Heart right ventricle (tissue), 16 donors: ENCODE results near the gene RAB6B. TPM values are rescaled to one million over a fixed set of nuclear protein-coding genes. Genes with fewer than 3 reads are reported as not detected.
A peak's percentile ranks its signal among the peaks of the same experiment; 100 is the strongest.

ENCODE experiments used
- ATAC-seq, 8 donors: fragments of 200-7000 bp; cut with Tn5 transposase; one replicate each; pipeline ENCODE4 v1.9.1; 2020; ENCODE audit warnings: mild to moderate bottlenecking in 8 of 8, moderate library complexity in 8 of 8, moderate number of reproducible peaks in 1 of 8
- DNase-seq, 2 donors: peaks; one replicate each; pipeline ENCODE4 v3.0.0-alpha.2; 2020
- H3K27ac ChIP-seq, 10 donors: fragments of 200-600 bp; sonication (generic) in 2 of 10; one replicate each; pipeline versions ENCODE4 v1.5.0 to v1.8.0; 2020 to 2022; ENCODE audit warnings: mild to moderate bottlenecking in 3 of 10
- H3K27me3 ChIP-seq, 7 donors: fragments of 200-600 bp; one replicate each; pipeline ENCODE4 v1.8.0; 2021 to 2022; ENCODE audit warnings: mild to moderate bottlenecking in 2 of 7
- H3K36me3 ChIP-seq, 9 donors: fragments of 200-600 bp; sonication (generic) in 1 of 9; one replicate each; pipeline versions ENCODE4 v1.5.0 to v1.8.0; 2020 to 2022; ENCODE audit warnings: mild to moderate bottlenecking in 2 of 9
- H3K4me1 ChIP-seq, 9 donors: fragments of 200-600 bp; sonication (generic) in 1 of 9; one replicate each; pipeline versions ENCODE4 v1.5.0 to v1.8.0; 2020 to 2022; ENCODE audit warnings: mild to moderate bottlenecking in 4 of 9
- H3K4me3 ChIP-seq, 10 donors: fragments of 200-600 bp; sonication (generic) in 2 of 10; one replicate each; pipeline versions ENCODE4 v1.5.0 to v1.8.0; 2020 to 2022; ENCODE audit warnings: mild to moderate bottlenecking in 7 of 10, moderate library complexity in 2 of 10
- H3K9me3 ChIP-seq, 11 donors: fragments of 200-600 bp in 10 of 11; sonication (generic) in 2 of 11; one replicate each; pipeline versions ENCODE4 v1.5.0 to v1.8.0; 2013 to 2022; ENCODE audit warnings: mild to moderate bottlenecking in 2 of 11, control low read depth in 1 of 11, moderate library complexity in 1 of 11
- CTCF ChIP-seq, 9 donors: fragments of 200-600 bp; sonication (generic) in 2 of 9; IDR thresholded peaks; one replicate each; pipeline versions ENCODE4 v1.5.0 to v1.8.0; 2021 to 2022; ENCODE audit warnings: antibody characterized with exemption in 9 of 9, mild to moderate bottlenecking in 5 of 9, moderate library complexity in 1 of 9
- WGBS, 2 donors: extraction: QIAGEN DNeasy Blood & Tissue Kit; methylation state at CpG; one replicate each; pipeline ENCODE4 v1.1.7; 2013; ENCODE audit warnings: inconsistent platforms in 1 of 2; 5-methylcytosine and 5-hydroxymethylcytosine counted together
- intact Hi-C, 10 donors: fragments of 100-400 bp; cut with DNase I; formaldehyde crosslinking; loops; one replicate each; pipeline versions ENCODE4 v1.11.1 to v1.14.2; 2022
- polyA plus RNA-seq, 2 donors: library from polyadenylated mRNA; stranded (reverse); fragments of 200-250 nt; gene quantifications; one replicate each; pipeline ENCODE4 v1.2.3, GENCODE V29; 2013
- total RNA-seq, 10 donors: library from RNA; stranded (reverse); fragmentation: NEBNext Ultra II Directional in 3 of 10; extraction: Animal tissue kit (Norgen Biotek cat#: 25700) in 3 of 10; gene quantifications; one replicate each; pipeline versions ENCODE4 v1.2.1 to v1.2.4, GENCODE V29; 2021 to 2023
- donor health status: Arrhythmogenic right ventricular cardiomyopathy.
- donor health status: ischemic (EF 13 %, LVEDD 7.1; RV severe dilation, severe dysfunction).
- donor health status: healthy with polysubstance abuse.
- donor health status: DM: no; HTN: yes; CAD: no.
- donor health status: DM: no; HTN: no; CAD: no.
- donor health status: ischemic (EF 25% LVEDD 6.9; RV normal size, moderate dysfunction).
- donor health status: ischemic (EF 25% LVEDD 5.7; RV mildly dilated, moderate dysfunction).
- donor health status: healthy.
- donor health status: DM: yes; HTN: yes; CAD: no.
- donor health status: Ischemic cardiomyopathy.
- donor health status: ischemic (EF 35%, LVEDD 5.7; RV mildly dilated, moderate dysfunction).
- donor health status: nonischemic (EF 11% LVEDD 7.7; RV severe dilation, severe dysfunction).
- donor health status: DM: yes; HTN: yes; CAD: no.
- donor health status: PGD.
- donor health status: ischemic (EF 29% LVEDD 5.4; RV normal size, mild dysfunction).
- donor health status: nonischemic (EF 23%, LVEDD 6.1; RV moderate dilation, normal function).

Gene RAB6B
- total and polyA plus RNA-seq, 12 donors: 7.0 to 73.8 (median 44.2) TPM

GRCh38 chr3:133833267-133833666, 62.4 kb downstream of the RAB6B start:
- no peak overlapping the region for H3K27ac ChIP-seq
- intact Hi-C loops: no loop called here
- ATAC-seq (no peak), DNase-seq (no peak)
- TF ChIP-seq CTCF (IDR thresholded peaks at IDR 0.05): no peak
- no peaks in the 10 kb centered on the region for H3K9me3 ChIP-seq
- H3K4me1 ChIP-seq: peaks cover 0 to 22% (median 11%) of the 10 kb centered on the region in 9 donors
- H3K27me3 ChIP-seq: no peaks in the 10 kb centered on the region
- 88 to 90% methylated on average over 5 of the region's 5 CpGs for WGBS, 2 donors
- no peak overlapping the region for H3K4me3 ChIP-seq
- H3K36me3 ChIP-seq: peaks cover 0 to 42% (median 0%) of the 10 kb centered on the region in 9 donors

GRCh38 chr3:133832802-133833144, 62.9 kb downstream of the RAB6B start:
- no peaks in the 10 kb centered on the region for H3K27me3 ChIP-seq
- WGBS, 2 donors: 94% methylated on average over 10 of the region's 10 CpGs
- H3K4me1 ChIP-seq: peaks cover 0 to 22% (median 11%) of the 10 kb centered on the region in 9 donors
- DNase-seq: no peak
- no peak for ATAC-seq
- TF ChIP-seq CTCF (IDR thresholded peaks at IDR 0.05): no peak
- H3K36me3 ChIP-seq: peaks cover 0 to 42% (median 0%) of the 10 kb centered on the region in 9 donors
- no peak overlapping the region for H3K27ac ChIP-seq
- intact Hi-C loops: no loop called here
- H3K4me3 ChIP-seq: no peak overlapping the region
- H3K9me3 ChIP-seq: no peaks in the 10 kb centered on the region

- intact Hi-C loops: no loop called here
- WGBS, 2 donors: 77 to 82% methylated on average over 13 of the region's 13 CpGs
- H3K27me3 ChIP-seq: no peaks in the 10 kb centered on the region
- H3K4me1 ChIP-seq: peaks cover 0 to 22% (median 11%) of the 10 kb centered on the region in 9 donors
- peaks cover 0 to 40% (median 0%) of the 10 kb centered on the region in 9 donors for H3K36me3 ChIP-seq
- ATAC-seq (no peak), DNase-seq (no peak)
- no peak overlapping the region for H3K4me3 ChIP-seq
- no peaks in the 10 kb centered on the region for H3K9me3 ChIP-seq
- TF ChIP-seq CTCF (IDR thresholded peaks at IDR 0.05): no peak
- no peak overlapping the region for H3K27ac ChIP-seq
These were observed 63.5 kb downstream of the RAB6B start for GRCh38 chr3:133831966-133832801.

GRCh38 chr3:133830071-133830470, 65.6 kb downstream of the RAB6B start:
- Histone ChIP-seq H3K4me3 (no peak overlapping the region), H3K4me1 (peaks cover 0 to 22% (median 11%) of the 10 kb centered on the region in 9 donors), H3K27me3 (no peaks in the 10 kb centered on the region), H3K36me3 (peaks cover 0 to 46% (median 0%) of the 10 kb centered on the region in 9 donors), H3K27ac (peak overlapping the region in 7 of 10 donors; percentile 6 to 59 (median 56)), H3K9me3 (no peaks in the 10 kb centered on the region)
- TF ChIP-seq CTCF (IDR thresholded peaks at IDR 0.05): no peak
- DNase-seq: no peak
- peak in 6 of 8 donors; percentile 11 to 77 (median 53) for ATAC-seq
- intact Hi-C loops: no loop called here
- 42 to 61% methylated on average over 3 of the region's 3 CpGs for WGBS, 2 donors
